Choroid plexus epithelial cell (primary cell): ENCODE data around the gene KRTAP5-10.
"Not testable (repeated sequence)": the region's sequence is repeated elsewhere in the genome, so short reads cannot be mapped to it uniquely, and the experiment has no call there.

Experiments used
- DNase-seq: peaks from one replicate; pipeline ENCODE4 v3.0.0-alpha.2; 2010; ENCODE audit warnings: low read depth
- H3K4me3 ChIP-seq: 2 replicates; pipeline ENCODE4 v1.5.1; 2011; ENCODE audit warnings: low read depth, mild to moderate bottlenecking, control low read depth, low read length, moderate library complexity
- CTCF ChIP-seq: conservative IDR thresholded peaks from 2 replicates; pipeline ENCODE4 v1.5.1; 2011; ENCODE audit warnings: low read depth, mild to moderate bottlenecking, control low read depth, inconsistent platforms, low read length, moderate library complexity

Gene KRTAP5-10

GRCh38 chr11:71565263-71565662 is at the start of gene KRTAP5-10:
KRTAP5-10 (plus strand) TSS chr11:71565563; CDS start chr11:71565588, 25 bp downstream.
- no peak for DNase-seq
- H3K4me3 ChIP-seq = no peak within 1 kb of the TSS
- no peak for TF ChIP-seq CTCF

- no peak for TF ChIP-seq CTCF
- no peak overlapping the region for H3K4me3 ChIP-seq
- no peak for DNase-seq
These were observed 46.6 kb upstream of the KRTAP5-10 start for GRCh38 chr11:71518506-71519471.

GRCh38 chr11:71519546-71519945 is 45.8 kb upstream of the KRTAP5-10 start:
- DNase-seq = no peak
- TF ChIP-seq CTCF = no peak
- no peak overlapping the region for H3K4me3 ChIP-seq

GRCh38 chr11:71525188-71525937 is 40.0 kb upstream of the KRTAP5-10 start:
- TF ChIP-seq CTCF = no peak
- DNase-seq = no peak

GRCh38 chr11:71525938-71526495 is 39.3 kb upstream of the KRTAP5-10 start:
- no peak for TF ChIP-seq CTCF
- H3K4me3 ChIP-seq = no peak overlapping the region
- no peak for DNase-seq

More at GRCh38 chr11:71525188-71525937, 40.0 kb upstream of the KRTAP5-10 start:
- H3K4me3 ChIP-seq = no peak overlapping the region

GRCh38 chr11:71526796-71527575 is 38.4 kb upstream of the KRTAP5-10 start, which contains the start of gene KRTAP5-7:
KRTAP5-7 (plus strand) TSS chr11:71527267; CDS start chr11:71527301, 34 bp downstream.
- not testable (repeated sequence) for DNase-seq, H3K4me3 ChIP-seq
